ENCODE data around the gene HEMK1.

The HEMK1 gene

GRCh38 chr3:50610992-50611463 is 41.7 kb downstream of the HEMK1 start:
- no peak for DNase-seq
- H3K4me3 ChIP-seq (ENCODE audit: low read depth, low read length), result peak overlapping the region; percentile 49
- H3K36me3 ChIP-seq, result no peaks in the 10 kb centered on the region
- no peaks in the 10 kb centered on the region for H3K27me3 ChIP-seq
- no peaks in the 10 kb centered on the region for H3K9me3 ChIP-seq
- no peak for TF ChIP-seq CTCF (IDR thresholded peaks at IDR 0.05; ENCODE audit: low read depth, low read length)
- peaks cover 6% of the 10 kb centered on the region; the same call in 1 of the 2 replicates for H3K4me1 ChIP-seq

GRCh38 chr3:50611464-50612233 is 42.3 kb downstream of the HEMK1 start, which contains the start of gene CISH:
Gene CISH, minus strand, starts transcription at chr3:50611774. Its CDS starts 124 bp downstream, at chr3:50611650.
- no peaks in the 10 kb centered on the region for H3K36me3 ChIP-seq
- no peaks in the 10 kb centered on the region for H3K27me3 ChIP-seq
- H3K4me1 ChIP-seq, result peaks cover 6% of the 10 kb centered on the region; the same call in 1 of the 2 replicates
- H3K9me3 ChIP-seq, result no peaks in the 10 kb centered on the region
- peak within 1 kb of the TSS; percentile 49 for H3K4me3 ChIP-seq (ENCODE audit: low read depth, low read length)
- peak; percentile 92 for DNase-seq
- TF ChIP-seq CTCF (IDR thresholded peaks at IDR 0.05; ENCODE audit: low read depth, low read length), result peak; percentile 27

GRCh38 chr3:50612234-50612882 is 43.0 kb downstream of the HEMK1 start:
- Histone ChIP-seq H3K4me3 (ENCODE audit: low read depth, low read length) (peak overlapping the region; percentile 49), H3K27me3 (no peaks in the 10 kb centered on the region), H3K9me3 (no peaks in the 10 kb centered on the region), H3K4me1 (peaks cover 6% of the 10 kb centered on the region; the same call in 1 of the 2 replicates), H3K36me3 (no peaks in the 10 kb centered on the region)
- no peak for DNase-seq
- no peak for TF ChIP-seq CTCF (IDR thresholded peaks at IDR 0.05; ENCODE audit: low read depth, low read length)

GRCh38 chr3:50612970-50613846 is 43.9 kb downstream of the HEMK1 start:
- TF ChIP-seq CTCF (IDR thresholded peaks at IDR 0.05; ENCODE audit: low read depth, low read length), result no peak
- Histone ChIP-seq H3K9me3 (no peaks in the 10 kb centered on the region), H3K4me1 (peaks cover 6% of the 10 kb centered on the region; the same call in 1 of the 2 replicates), H3K27me3 (no peaks in the 10 kb centered on the region), H3K36me3 (no peaks in the 10 kb centered on the region), H3K4me3 (ENCODE audit: low read depth, low read length) (no peak overlapping the region)
- DNase-seq, result no peak

- Histone ChIP-seq H3K4me3 (ENCODE audit: low read depth, low read length) (no peak overlapping the region), H3K36me3 (no peaks in the 10 kb centered on the region), H3K9me3 (no peaks in the 10 kb centered on the region), H3K27me3 (no peaks in the 10 kb centered on the region), H3K4me1 (peaks cover 6% of the 10 kb centered on the region; the same call in 1 of the 2 replicates)
- no peak for TF ChIP-seq CTCF (IDR thresholded peaks at IDR 0.05; ENCODE audit: low read depth, low read length)
- no peak for DNase-seq
These were observed 45.9 kb downstream of the HEMK1 start for GRCh38 chr3:50615190-50615589.

Data from BE2C (cell line).